ENCODE results near the gene AQR.
"Not testable (repeated sequence)": the region's sequence is repeated elsewhere in the genome, so short reads cannot be mapped to it uniquely, and the experiment has no call there.

Gene AQR

DNA sequence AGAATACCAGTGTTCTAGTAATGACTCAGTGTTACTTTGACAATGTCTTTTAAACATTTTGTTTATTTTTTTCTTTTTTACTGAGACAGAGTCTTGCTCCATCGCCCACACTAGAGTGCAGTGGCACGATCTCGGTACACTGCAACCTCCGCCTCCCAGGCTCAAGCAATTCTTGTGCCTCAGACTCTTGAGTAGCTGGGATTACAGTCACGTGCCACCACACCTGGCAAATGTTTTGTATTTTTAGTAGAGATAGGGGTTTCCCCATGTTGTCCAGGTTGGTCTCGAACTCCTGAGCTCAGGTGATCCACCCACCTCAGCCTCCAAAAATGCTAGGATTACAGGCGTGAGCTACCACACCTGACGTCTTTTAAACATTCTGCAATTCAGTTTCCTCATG, 15.7 kb downstream of the AQR start:
- peak; percentile 22 for DNase-seq (ENCODE audit: low read depth)

DNA sequence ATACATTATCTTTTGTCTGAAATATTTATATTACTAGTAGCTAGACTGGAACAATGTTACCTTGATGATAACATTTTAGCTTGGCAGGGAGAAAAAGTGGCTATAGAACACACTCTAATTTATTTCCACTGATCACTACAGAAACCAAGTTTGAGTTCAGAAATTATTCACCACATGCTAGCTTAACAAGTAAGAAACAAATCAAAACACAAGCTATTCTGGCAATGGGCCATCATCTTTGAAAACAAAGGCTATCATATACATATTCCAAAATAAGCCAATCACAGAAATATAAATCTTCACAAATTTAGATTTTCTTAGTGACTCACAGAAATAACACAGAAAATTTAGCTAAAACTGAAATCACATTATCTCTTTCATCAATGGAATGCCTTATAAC, 17.1 kb downstream of the AQR start:
- peak; percentile 22 for DNase-seq (ENCODE audit: low read depth)

DNA sequence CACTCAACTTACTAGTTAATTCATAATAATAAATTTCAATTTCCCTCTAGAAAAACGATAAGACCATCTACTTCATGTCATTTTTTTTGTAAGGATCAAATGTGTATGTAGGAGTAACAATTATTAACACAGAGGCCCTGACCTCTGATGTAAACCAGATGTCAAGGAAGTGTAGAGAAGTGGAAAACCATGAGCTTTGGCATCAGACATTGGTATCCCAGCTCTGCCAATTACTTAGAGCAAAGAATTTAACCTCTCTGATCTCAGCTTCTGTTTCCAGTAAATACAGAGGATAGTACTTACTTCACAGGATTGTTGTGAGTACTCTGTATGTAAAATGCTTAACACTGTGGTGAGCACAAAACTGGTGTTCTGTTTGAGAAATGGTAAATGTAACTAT, 17.5 kb downstream of the AQR start:
- DNase-seq (ENCODE audit: low read depth), result peak; percentile 58

GRCh38 chr15:34944936-34945335, 24.6 kb downstream of the AQR start:
- DNase-seq (ENCODE audit: low read depth), result no peak

GRCh38 chr15:34943711-34944110, 25.8 kb downstream of the AQR start:
- no peak for DNase-seq (ENCODE audit: low read depth)

GRCh38 chr15:34943264-34943663, 26.3 kb downstream of the AQR start:
- not testable (repeated sequence) for DNase-seq (ENCODE audit: low read depth)

GRCh38 chr15:34942363-34942762, 27.2 kb downstream of the AQR start:
- DNase-seq (ENCODE audit: low read depth), result peak; percentile 89

GRCh38 chr15:34941831-34942230, 27.7 kb downstream of the AQR start:
- no peak for DNase-seq (ENCODE audit: low read depth)

- no peak for DNase-seq (ENCODE audit: low read depth)
Observed at GRCh38 chr15:34941185-34941698, 28.3 kb downstream of the AQR start.

DNA sequence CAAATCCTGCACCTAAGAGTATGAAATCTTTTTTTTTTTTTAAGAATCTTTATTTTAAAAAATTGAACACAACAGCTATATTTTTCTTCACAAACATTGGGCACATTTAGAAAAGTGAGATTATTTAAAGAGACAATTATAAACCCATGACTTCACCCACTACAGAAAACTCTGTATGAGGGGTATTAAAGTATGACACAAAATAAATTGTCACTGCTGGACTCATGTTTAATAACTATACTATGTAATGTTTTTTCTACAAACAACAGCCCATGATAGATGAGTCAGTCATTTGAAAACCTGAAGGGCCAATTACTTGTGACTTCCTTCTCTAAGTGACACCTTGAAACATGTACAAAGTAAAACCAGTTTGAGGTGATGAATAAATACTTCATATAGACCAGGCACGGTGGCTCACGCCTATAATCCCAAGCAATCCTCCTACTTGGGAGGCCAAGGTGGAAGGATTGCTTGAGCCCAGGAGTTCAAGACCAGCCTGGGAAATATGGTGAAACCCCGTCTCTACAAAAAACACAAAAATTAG, 36.0 kb downstream of the AQR start:
- no peak for DNase-seq (ENCODE audit: low read depth)

DNA sequence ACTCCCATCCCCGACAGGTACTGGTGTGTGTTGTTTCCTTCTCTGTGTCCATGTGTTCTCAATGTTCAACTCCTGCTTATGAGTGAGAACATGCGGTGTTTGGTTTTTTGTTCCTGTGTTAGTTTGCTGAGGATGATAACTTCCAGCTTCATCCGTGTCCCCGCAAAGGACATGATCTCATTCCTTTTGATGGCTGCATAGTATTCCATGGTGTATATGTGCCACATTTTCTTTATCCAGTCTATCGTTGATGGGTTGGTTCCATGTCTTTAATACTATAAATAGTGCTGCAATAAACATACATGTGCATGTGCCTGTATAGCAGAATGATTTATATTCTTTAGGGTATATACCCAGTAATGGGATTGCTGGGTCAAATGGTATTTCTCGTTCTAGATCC, 41.2 kb downstream of the AQR start:
- DNase-seq (ENCODE audit: low read depth), result not testable (repeated sequence)

- DNase-seq (ENCODE audit: low read depth), result no peak
Observed at GRCh38 chr15:34927726-34928125, 41.8 kb downstream of the AQR start.

GRCh38 chr15:34914317-34914716, 55.2 kb downstream of the AQR start:
- no peak for DNase-seq (ENCODE audit: low read depth)

DNA sequence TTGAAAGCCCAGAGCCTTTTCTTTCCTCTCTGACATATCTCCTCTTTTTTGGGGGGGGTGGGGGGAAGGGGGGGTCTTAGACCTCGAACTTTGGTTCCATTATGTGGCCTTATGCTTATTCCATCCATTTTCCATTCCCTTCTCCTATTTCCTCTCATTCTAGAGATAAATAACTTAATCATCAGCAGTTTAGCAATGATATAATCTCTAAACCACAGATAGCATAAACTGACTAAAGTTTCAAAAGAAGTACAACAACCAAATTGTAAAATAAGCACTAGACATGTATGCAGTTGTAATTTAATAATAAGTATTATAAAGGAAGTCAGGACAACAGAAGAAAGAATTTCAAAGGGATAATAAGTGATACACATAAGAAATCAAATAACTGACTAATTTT, 64.5 kb downstream of the AQR start:
- DNase-seq (ENCODE audit: low read depth), result no peak

GRCh38 chr15:34904527-34904926, 65.0 kb downstream of the AQR start:
- DNase-seq (ENCODE audit: low read depth), result no peak

DNA sequence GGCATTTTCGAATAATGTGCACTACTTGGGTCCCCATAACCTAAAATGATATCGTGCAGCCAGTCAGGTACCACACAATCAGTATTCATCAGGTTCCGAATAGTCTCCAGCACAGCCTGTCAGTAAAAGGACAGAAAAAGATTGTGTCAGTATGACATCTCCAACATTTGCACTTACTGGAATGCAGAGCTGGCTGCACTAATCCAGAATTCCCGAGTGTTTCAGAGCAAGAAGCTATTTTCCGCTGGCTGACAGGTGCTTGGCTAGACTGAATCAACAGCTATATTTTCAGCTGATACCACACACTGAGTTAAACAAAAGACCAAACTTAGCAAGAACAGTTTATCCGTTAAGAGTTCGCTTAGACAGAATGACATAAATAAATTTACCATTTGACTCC, 68.8 kb downstream of the AQR start:
- no peak for DNase-seq (ENCODE audit: low read depth)

DNA sequence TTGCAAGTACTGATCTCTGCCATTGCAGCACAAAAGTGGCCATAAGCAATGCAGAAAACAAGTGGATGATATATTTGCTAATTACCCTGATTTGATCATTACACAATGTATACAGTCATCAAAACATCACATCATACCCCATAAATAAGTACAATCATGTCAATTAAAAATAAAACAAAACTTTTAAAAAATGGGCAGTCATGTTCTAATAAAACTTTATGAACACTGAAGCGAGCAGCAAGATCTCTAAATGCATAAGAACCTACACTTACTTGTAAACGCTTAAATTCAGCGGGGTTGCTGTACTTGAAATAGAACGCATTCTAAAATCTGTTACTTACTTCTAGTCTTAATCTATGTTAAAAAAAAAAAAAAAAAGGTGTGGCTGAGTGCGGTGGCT, 73.4 kb downstream of the AQR start:
- DNase-seq (ENCODE audit: low read depth), result no peak

DNA sequence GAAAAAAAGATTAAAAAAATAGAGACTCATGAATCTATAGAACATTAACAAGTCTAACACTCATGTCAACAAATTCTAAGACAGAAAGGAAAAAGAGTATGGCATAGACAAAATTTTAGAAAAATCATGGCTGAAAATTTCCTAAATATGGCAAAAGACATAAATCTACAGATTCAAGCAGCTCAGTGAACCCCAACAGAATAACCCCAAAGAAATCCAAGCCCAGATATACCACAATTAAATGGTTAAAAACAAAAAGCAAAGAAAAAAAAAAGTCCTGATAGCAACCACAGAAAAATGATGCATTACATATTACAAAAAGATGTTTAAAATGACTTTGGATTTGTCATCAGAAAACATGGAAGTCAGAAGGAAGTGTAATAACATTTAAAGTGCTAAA, 75.6 kb downstream of the AQR start:
- no peak for DNase-seq (ENCODE audit: low read depth)

DNA sequence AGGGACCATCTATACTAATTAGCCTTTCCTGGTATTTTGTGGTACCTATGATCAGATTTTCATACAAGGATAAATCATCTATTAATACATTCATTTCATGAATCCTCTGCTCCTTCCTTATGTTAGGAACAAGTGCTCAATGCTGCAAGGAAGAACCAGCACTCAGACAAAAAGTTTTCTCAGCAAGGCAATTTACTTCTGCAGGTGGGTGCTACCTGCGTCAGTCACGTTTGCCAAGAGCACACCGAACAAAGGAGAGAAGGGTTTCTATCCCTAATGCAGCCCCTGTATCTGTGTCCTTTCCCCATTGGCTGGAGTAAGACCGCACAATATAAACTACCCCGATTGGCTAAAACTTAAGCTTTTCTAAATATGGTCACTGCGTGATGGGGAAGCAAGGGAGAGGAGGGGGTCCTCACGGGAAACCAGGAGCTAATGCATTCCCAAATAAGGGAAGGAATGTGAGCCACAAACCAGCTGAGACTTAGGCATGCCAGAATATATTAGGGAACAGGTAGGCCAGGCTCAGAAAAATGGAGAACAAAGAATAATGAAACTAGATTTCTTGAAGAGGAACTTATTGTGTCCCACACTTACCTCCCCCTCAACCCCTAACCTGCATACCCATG, 76.5 kb downstream of the AQR start:
- DNase-seq (ENCODE audit: low read depth), result no peak

GRCh38 chr15:34890424-34890823, 79.1 kb downstream of the AQR start:
- DNase-seq (ENCODE audit: low read depth), result peak; percentile 25

- peak; percentile 44 for DNase-seq (ENCODE audit: low read depth)
Observed at GRCh38 chr15:34889476-34889875, 80.1 kb downstream of the AQR start.

DNA sequence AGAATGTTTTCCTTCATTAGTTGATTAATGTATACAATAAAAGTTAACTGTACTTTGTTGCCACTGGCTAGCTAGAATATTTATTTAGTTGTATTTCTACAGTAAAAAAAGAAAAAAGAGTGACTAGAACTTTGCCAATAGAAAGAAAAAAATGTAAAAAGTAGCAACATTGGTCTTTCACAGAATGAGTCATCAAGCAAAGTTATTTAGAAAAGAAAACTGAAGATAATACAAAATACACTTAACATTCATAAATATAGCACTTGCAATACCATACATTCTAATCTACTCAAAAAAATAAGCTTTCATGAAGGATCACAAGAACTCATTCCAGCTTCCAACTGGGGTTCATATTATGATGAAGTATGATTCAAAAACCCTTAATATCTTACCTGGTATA, 83.4 kb downstream of the AQR start:
- DNase-seq (ENCODE audit: low read depth), result peak; percentile 38

- peak; percentile 21 for DNase-seq (ENCODE audit: low read depth)
Observed at GRCh38 chr15:34883633-34884032, 85.9 kb downstream of the AQR start.

DNA sequence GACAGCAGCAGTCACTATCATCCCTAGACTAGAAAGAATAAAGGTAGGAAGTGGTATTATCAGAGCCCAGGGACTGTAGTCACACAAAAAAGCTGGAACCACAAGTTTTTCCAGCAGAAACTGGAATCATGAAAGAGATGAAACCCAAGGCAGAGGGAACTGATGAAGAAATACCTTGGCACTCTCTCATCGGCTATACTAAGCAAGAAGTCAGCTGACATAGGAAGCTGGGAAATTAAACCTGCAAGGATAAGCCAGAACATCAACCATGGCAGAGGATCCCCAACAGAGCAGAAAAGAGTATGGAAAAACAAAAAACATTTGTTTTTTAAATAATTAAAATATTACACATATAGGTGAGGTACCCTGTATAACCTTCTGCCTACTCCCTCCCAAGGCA, 86.5 kb downstream of the AQR start:
- peak; percentile 35 for DNase-seq (ENCODE audit: low read depth)

Measured in iris pigment epithelial cell (primary cell).